HepG2 (cell line): Measurements from ENCODE around the gene ZNF276. TPM values are rescaled to one million over a fixed set of nuclear protein-coding genes. Genes with fewer than 3 reads are reported as not detected.

Source experiments
- ATAC-seq: fragments of 200-7000 bp; cut with Tn5 transposase; 3 replicates; pipeline ENCODE4 v1.9.1; 2020; ENCODE audit warnings: mild to moderate bottlenecking, moderate library complexity
- BruUV-seq: library from RNA; stranded (reverse); fragments of 400-500 nt; replicated peaks from 2 replicates; lab custom pipeline; 2021; lab: Mats Ljungman, UMichigan
- CTCF ChIA-PET: fragments of 300-600 bp; formaldehyde crosslinking; extraction: SDS; loops from one replicate; lab custom pipeline; 2021; ENCODE audit warnings: low total read pairs, inconsistent platforms, low intra/inter-chr PET ratio; lab: Yijun Ruan, JAX
- POLR2A ChIA-PET: fragments of 350-600 bp; sonication (Branson Sonifier 250); formaldehyde crosslinking; loops from one replicate; lab custom pipeline; 2020; ENCODE audit warnings: antibody characterized with exemption, inconsistent platforms; lab: Yijun Ruan, JAX
- DNase-seq: peaks from one replicate; pipeline ENCODE4 v3.0.0-alpha.2; 2015; ENCODE audit warnings: low spot score
- FAIRE-seq: peaks from 3 replicates; lab custom pipeline; 2011; peaks lifted over from hg19 to GRCh38; lab: Jason Lieb, UNC
- H2AFZ ChIP-seq: one replicate; pipeline ENCODE4 v1.6.1; 2011; ENCODE audit warnings: low read length, inconsistent platforms
- H3K27ac ChIP-seq: fragments of 300-600 bp; 3 replicates; pipeline ENCODE4 v1.8.0; 2011; ENCODE audit warnings: mixed run types, mild to moderate bottlenecking, mixed read lengths, low read length, inconsistent platforms; ENCODE audit not compliant: insufficient read depth; ENCODE audit errors: extremely low read length
- H3K27me3 ChIP-seq, 2 experiments: fragments of 200-600 bp in 1 of 2; 2 replicates in 1 of 2; 3 replicates in 1 of 2; pipeline versions ENCODE4 v1.6.0 to v1.8.0; 2011; ENCODE audit warnings: low read length in 2 of 2, mild to moderate bottlenecking in 2 of 2, moderate library complexity in 2 of 2, inconsistent platforms in 1 of 2; ENCODE audit not compliant: insufficient read depth in 2 of 2, control insufficient read depth in 1 of 2
- H3K36me3 ChIP-seq, 2 experiments: fragments of 200-600 bp in 1 of 2; replicated peaks in 1 of 2; 2 replicates in 1 of 2; 3 replicates in 1 of 2; pipeline versions ENCODE4 v1.5.1 to v1.8.0; 2011; ENCODE audit warnings: low read length in 2 of 2, inconsistent platforms in 1 of 2; ENCODE audit not compliant: insufficient read depth in 2 of 2, control insufficient read depth in 1 of 2
- H3K4me1 ChIP-seq: 2 replicates; pipeline ENCODE4 v1.5.1; 2012; ENCODE audit warnings: low read length, inconsistent platforms; ENCODE audit not compliant: insufficient read depth
- H3K4me2 ChIP-seq: 2 replicates; pipeline ENCODE4 v1.6.0; 2011; ENCODE audit warnings: low read depth, low read length, inconsistent platforms
- H3K4me3 ChIP-seq, 3 experiments: fragments of 200-600 bp in 1 of 3; sonication (generic), shearing (Covaris generic) in 1 of 3; replicated peaks in 1 of 3; 2 replicates each; pipeline ENCODE4 v1.5.1; 2011 to 2016; ENCODE audit warnings: low read length in 3 of 3, inconsistent platforms in 2 of 3, low read depth in 2 of 3, mild to moderate bottlenecking in 2 of 3, control low read depth in 1 of 3, mixed read lengths in 1 of 3; ENCODE audit not compliant: insufficient read depth in 1 of 3
- H3K79me2 ChIP-seq: one replicate; pipeline ENCODE4 v1.6.1; 2011; ENCODE audit warnings: low read length, inconsistent platforms; ENCODE audit not compliant: insufficient read depth
- H3K9ac ChIP-seq: 2 replicates; pipeline ENCODE4 v1.6.0; 2011; ENCODE audit warnings: mild to moderate bottlenecking, low read depth, low read length, inconsistent platforms; ENCODE audit not compliant: insufficient read depth
- H3K9me3 ChIP-seq: 2 replicates; pipeline ENCODE4 v1.5.1; 2012; ENCODE audit warnings: mild to moderate bottlenecking, low read length
- H4K20me1 ChIP-seq: 2 replicates; pipeline ENCODE4 v1.6.0; 2011; ENCODE audit warnings: inconsistent platforms, mild to moderate bottlenecking, low read length, moderate library complexity; ENCODE audit not compliant: insufficient read depth
- AGO1 ChIP-seq: fragments of 200-400 bp; formaldehyde crosslinking; IDR thresholded peaks from 2 replicates; pipeline ENCODE4 v1.6.1; 2017; ENCODE audit warnings: mild to moderate bottlenecking, low read depth, low read length, moderate library complexity; ENCODE audit not compliant: poor library complexity, severe bottlenecking
- GABPA ChIP-seq, 2 experiments: IDR thresholded peaks; 2 replicates each; pipeline ENCODE4 v1.6.1; 2011 to 2016; ENCODE audit warnings: low read depth in 2 of 2, low read length in 1 of 2, missing biosample characterization in 1 of 2, missing genetic modification characterization in 1 of 2
- KDM2A ChIP-seq: sonication (generic); formaldehyde crosslinking; IDR thresholded peaks from 2 replicates; pipeline ENCODE4 v1.4.0; 2020; ENCODE audit warnings: low read depth, missing genetic modification reagents, borderline replicate concordance
- ZBTB8A ChIP-seq: sonication (generic); formaldehyde crosslinking; IDR thresholded peaks from 2 replicates; pipeline ENCODE4 v1.4.0; 2020; ENCODE audit warnings: mild to moderate bottlenecking, low read depth, missing genetic modification reagents, borderline replicate concordance
- ZFX ChIP-seq: sonication (generic); formaldehyde crosslinking; IDR thresholded peaks from 2 replicates; pipeline ENCODE4 v1.4.0; 2020; ENCODE audit warnings: mild to moderate bottlenecking, low read depth, missing genetic modification reagents, moderate library complexity
- ZNF234 ChIP-seq: sonication (generic); formaldehyde crosslinking; conservative IDR thresholded peaks from 2 replicates; pipeline ENCODE4 v1.5.1; 2020; ENCODE audit warnings: mild to moderate bottlenecking, missing genetic modification reagents
- ZNF576 ChIP-seq: sonication (generic); formaldehyde crosslinking; IDR thresholded peaks from 2 replicates; pipeline ENCODE4 v1.4.0; 2020; ENCODE audit warnings: mild to moderate bottlenecking, missing genetic modification reagents
- ZNF749 ChIP-seq: sonication (generic); formaldehyde crosslinking; IDR thresholded peaks from 2 replicates; pipeline ENCODE4 v1.8.0; 2022; ENCODE audit warnings: mild to moderate bottlenecking, missing genetic modification reagents, moderate library complexity, borderline replicate concordance
- WGBS: methylation state at CpG from one replicate; pipeline ENCODE4 v1.1.6; 2017; ENCODE audit warnings: low lambda C conversion rate; 5-methylcytosine and 5-hydroxymethylcytosine counted together
- in situ Hi-C: cut with HindIII; loops from 2 replicates; pipeline ENCODE4 v1.10.0; 2017; ENCODE audit warnings: low pct_unique_long_range_greater_than_20kb; ENCODE audit not compliant: extremely low pct_ligation_motif_present
- intact Hi-C: fragments of 100-400 bp; cut with micrococcal nuclease; formaldehyde crosslinking; loops from one replicate; pipeline ENCODE4 v1.10.0; 2022; ENCODE audit not compliant: unreplicated experiment
- polyA plus RNA-seq, 8 experiments: library from polyadenylated mRNA; depleted of rRNA in 3 of 8; stranded (reverse) in 7 of 8; unstranded in 1 of 8; fragments of >200 nt; fragmentation: Illumina TruSeq in 4 of 8; extraction: Trizol in 4 of 8; gene quantifications; 2 replicates each; pipeline versions ENCODE4 v1.2.1 to v1.2.3, GENCODE V29; 2011 to 2016; ENCODE audit warnings: low read depth in 4 of 8, missing spikeins in 1 of 8, mixed read lengths in 1 of 8; ENCODE audit not compliant: insufficient read depth in 1 of 8
- total RNA-seq, 5 experiments: library from RNA; depleted of rRNA; stranded (reverse); fragments of >200 nt; fragmentation: Illumina TruSeq; extraction: Trizol; gene quantifications; 2 replicates each; pipeline ENCODE4 v1.2.3, GENCODE V29; 2016; ENCODE audit warnings: low read depth in 1 of 5
- TF ChIP-seq, protein P1 (sequence below): sonication (generic); formaldehyde crosslinking; IDR thresholded peaks from 2 replicates; pipeline ENCODE4 v1.4.0; 2020; ENCODE audit warnings: missing genetic modification reagents

ZNF276 gene
- total and polyA plus RNA-seq, 2 of the 13 experiments (the other 11 are each of a cell fraction or from before 2014, with no cell fraction given): 17.7 to 18.0 TPM

- Histone ChIP-seq H3K79me2 (peaks cover under 1% of the 10 kb centered on the region), H3K4me3 (no peak overlapping the region), H2AFZ (no peak overlapping the region), H3K9me3 (no peaks in the 10 kb centered on the region), H3K4me1 (peaks cover 24% of the 10 kb centered on the region), H3K27ac (no peak overlapping the region), H3K4me2 (no peak overlapping the region), H3K36me3 (peaks cover 0 to under 1% of the 10 kb centered on the region in 2 experiments; a peak in 2 of 5 replicates), H3K9ac (no peak overlapping the region), H4K20me1 (no peaks in the 10 kb centered on the region), H3K27me3 (no peaks in the 10 kb centered on the region)
- intact Hi-C loops: loop anchor here (5.0 to 10.0 kb wide), 2 partner anchors 121 to 213 kb away; partner anchors contain the start of genes MC1R and SPIRE2
- DNase-seq (no peak), ATAC-seq (no peak), FAIRE-seq (no peak)
- WGBS: 84% methylated on average over 13 of the region's 13 CpGs
- in situ Hi-C loops: loop anchor here (5.0 kb wide), 1 partner anchor 47 kb away; the partner anchor contains the start of genes CHMP1A and SPATA33
- no peak for TF ChIP-seq ZNF576 (CRISPR knock-in tag)
- CTCF ChIA-PET: no interaction called here
- no TSS peak for BruUV-seq
- POLR2A ChIA-PET: interaction anchor here (0.7 to 2.8 kb wide), 2 partner anchors 9 to 16 kb away, joined by 3 to 9 read pairs; partner anchors contain the start of gene VPS9D1
These were observed 17.1 kb upstream of the ZNF276 start for GRCh38 chr16:89704281-89704680.

- TF ChIP-seq GABPA (IDR thresholded peaks at IDR 0.05; ENCODE audit: low read depth, low read length): no peak
- TF ChIP-seq GABPA (CRISPR knock-in tag; IDR thresholded peaks at IDR 0.05; ENCODE audit: low read depth): no peak
- TF ChIP-seq ZNF749: no peak
- TF ChIP-seq AGO1: peak; percentile 51
- TF ChIP-seq ZFX (CRISPR knock-in tag): no peak
- TF ChIP-seq KDM2A (CRISPR knock-in tag): no peak; the same call in 1 of the 2 replicates
- TF ChIP-seq ZBTB8A (CRISPR knock-in tag): no peak
- no peak for TF ChIP-seq ZNF234 (CRISPR knock-in tag)
- TF ChIP-seq, protein P1, sequence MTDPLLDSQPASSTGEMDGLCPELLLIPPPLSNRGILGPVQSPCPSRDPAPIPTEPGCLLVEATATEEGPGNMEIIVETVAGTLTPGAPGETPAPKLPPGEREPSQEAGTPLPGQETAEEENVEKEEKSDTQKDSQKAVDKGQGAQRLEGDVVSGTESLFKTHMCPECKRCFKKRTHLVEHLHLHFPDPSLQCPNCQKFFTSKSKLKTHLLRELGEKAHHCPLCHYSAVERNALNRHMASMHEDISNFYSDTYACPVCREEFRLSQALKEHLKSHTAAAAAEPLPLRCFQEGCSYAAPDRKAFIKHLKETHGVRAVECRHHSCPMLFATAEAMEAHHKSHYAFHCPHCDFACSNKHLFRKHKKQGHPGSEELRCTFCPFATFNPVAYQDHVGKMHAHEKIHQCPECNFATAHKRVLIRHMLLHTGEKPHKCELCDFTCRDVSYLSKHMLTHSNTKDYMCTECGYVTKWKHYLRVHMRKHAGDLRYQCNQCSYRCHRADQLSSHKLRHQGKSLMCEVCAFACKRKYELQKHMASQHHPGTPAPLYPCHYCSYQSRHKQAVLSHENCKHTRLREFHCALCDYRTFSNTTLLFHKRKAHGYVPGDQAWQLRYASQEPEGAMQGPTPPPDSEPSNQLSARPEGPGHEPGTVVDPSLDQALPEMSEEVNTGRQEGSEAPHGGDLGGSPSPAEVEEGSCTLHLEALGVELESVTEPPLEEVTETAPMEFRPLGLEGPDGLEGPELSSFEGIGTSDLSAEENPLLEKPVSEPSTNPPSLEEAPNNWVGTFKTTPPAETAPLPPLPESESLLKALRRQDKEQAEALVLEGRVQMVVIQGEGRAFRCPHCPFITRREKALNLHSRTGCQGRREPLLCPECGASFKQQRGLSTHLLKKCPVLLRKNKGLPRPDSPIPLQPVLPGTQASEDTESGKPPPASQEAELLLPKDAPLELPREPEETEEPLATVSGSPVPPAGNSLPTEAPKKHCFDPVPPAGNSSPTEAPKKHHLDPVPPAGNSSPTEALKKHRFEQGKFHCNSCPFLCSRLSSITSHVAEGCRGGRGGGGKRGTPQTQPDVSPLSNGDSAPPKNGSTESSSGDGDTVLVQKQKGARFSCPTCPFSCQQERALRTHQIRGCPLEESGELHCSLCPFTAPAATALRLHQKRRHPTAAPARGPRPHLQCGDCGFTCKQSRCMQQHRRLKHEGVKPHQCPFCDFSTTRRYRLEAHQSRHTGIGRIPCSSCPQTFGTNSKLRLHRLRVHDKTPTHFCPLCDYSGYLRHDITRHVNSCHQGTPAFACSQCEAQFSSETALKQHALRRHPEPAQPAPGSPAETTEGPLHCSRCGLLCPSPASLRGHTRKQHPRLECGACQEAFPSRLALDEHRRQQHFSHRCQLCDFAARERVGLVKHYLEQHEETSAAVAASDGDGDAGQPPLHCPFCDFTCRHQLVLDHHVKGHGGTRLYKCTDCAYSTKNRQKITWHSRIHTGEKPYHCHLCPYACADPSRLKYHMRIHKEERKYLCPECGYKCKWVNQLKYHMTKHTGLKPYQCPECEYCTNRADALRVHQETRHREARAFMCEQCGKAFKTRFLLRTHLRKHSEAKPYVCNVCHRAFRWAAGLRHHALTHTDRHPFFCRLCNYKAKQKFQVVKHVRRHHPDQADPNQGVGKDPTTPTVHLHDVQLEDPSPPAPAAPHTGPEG (CRISPR knock-in tag): no peak
- TF ChIP-seq, all 625 proteins: peak for 1
- ChIA-PET POLR2A (interaction anchor here (1.2 to 2.8 kb wide), 4 partner anchors 14 to 218 kb away, joined by 4 to 12 read pairs (median 6); partner anchors contain the start of genes TUBB3 and VPS9D1), CTCF (no interaction called here)
- Histone ChIP-seq H3K4me3 (no peak overlapping the region), H4K20me1 (no peaks in the 10 kb centered on the region), H3K36me3 (no peaks in the 10 kb centered on the region; a peak in 1 of 5 replicates), H2AFZ (no peak overlapping the region), H3K27ac (no peak overlapping the region), H3K27me3 (no peaks in the 10 kb centered on the region), H3K9ac (no peak overlapping the region), H3K4me1 (peaks cover 17% of the 10 kb centered on the region), H3K9me3 (no peaks in the 10 kb centered on the region), H3K79me2 (no peaks in the 10 kb centered on the region), H3K4me2 (no peak overlapping the region)
- no peak for ATAC-seq
- no TSS peak for BruUV-seq
- in situ Hi-C loops: loop anchor here (5.0 kb wide), 1 partner anchor 72 kb away; no protein-coding TSS in a partner anchor
- no peak for DNase-seq
- 82% methylated on average over 15 of the region's 15 CpGs for WGBS
- intact Hi-C loops: loop anchor here (10.0 kb wide), 1 partner anchor 120 kb away; the partner anchor contains the start of gene SPIRE2
- FAIRE-seq: peak; percentile 4
These were observed 16.3 kb upstream of the ZNF276 start for GRCh38 chr16:89705006-89705405.
